H1 (cell line): ENCODE measurements around the gene MDC1. TPM values are rescaled to one million over a fixed set of nuclear protein-coding genes. Genes with fewer than 3 reads are reported as not detected.

Experiments used
- EP300 ChIP-seq, 2 experiments: IDR thresholded peaks; 1 replicate in 1 of 2; 2 replicates in 1 of 2; pipeline ENCODE4 v1.6.1; 2011 to 2012; ENCODE audit warnings: low read depth in 2 of 2, low read length in 2 of 2, mild to moderate bottlenecking in 2 of 2, borderline replicate concordance in 1 of 2, inconsistent platforms in 1 of 2, moderate library complexity in 1 of 2
- FOSL1 ChIP-seq: IDR thresholded peaks from 2 replicates; pipeline ENCODE4 v1.6.1; 2011; ENCODE audit warnings: mild to moderate bottlenecking, low read depth, low read length, moderate library complexity; ENCODE audit not compliant: insufficient read depth
- GABPA ChIP-seq: IDR thresholded peaks from 2 replicates; pipeline ENCODE4 v1.6.1; 2011; ENCODE audit warnings: mild to moderate bottlenecking, low read length, moderate library complexity, borderline replicate concordance; ENCODE audit not compliant: insufficient read depth
- HDAC2 ChIP-seq, 2 experiments: fragments of 300-600 bp in 1 of 2; sonication (generic) in 1 of 2; IDR thresholded peaks; 2 replicates each; pipeline ENCODE4 v1.6.1; 2011 to 2012; ENCODE audit warnings: low read depth in 2 of 2, low read length in 2 of 2, mild to moderate bottlenecking in 2 of 2, moderate library complexity in 2 of 2, borderline replicate concordance in 1 of 2, inconsistent platforms in 1 of 2
- JUN ChIP-seq: IDR thresholded peaks from 2 replicates; pipeline ENCODE4 v1.6.1; 2011; ENCODE audit warnings: low read depth, mild to moderate bottlenecking, improper control_type of control experiment, low read length
- JUND ChIP-seq: IDR thresholded peaks from 2 replicates; pipeline ENCODE4 v1.6.1; 2011; ENCODE audit warnings: mild to moderate bottlenecking, improper control_type of control experiment, low read length
- KDM1A ChIP-seq: fragments of 200-600, 300-600 bp; sonication (generic); IDR thresholded peaks from 2 replicates; pipeline ENCODE4 v1.7.1; 2016; ENCODE audit warnings: mild to moderate bottlenecking, low read length, borderline replicate concordance
- KDM4A ChIP-seq: IDR thresholded peaks from one replicate; pipeline ENCODE4 v1.7.1; 2012; ENCODE audit warnings: low read depth, mild to moderate bottlenecking, moderate library complexity, low read length, inconsistent platforms; ENCODE audit not compliant: severe bottlenecking
- KDM5A ChIP-seq: fragments of 200-600 bp; IDR thresholded peaks from 2 replicates; pipeline ENCODE4 v1.7.1; 2012; ENCODE audit warnings: mild to moderate bottlenecking, low read length, inconsistent platforms, mixed read lengths
- NRF1 ChIP-seq: IDR thresholded peaks from 2 replicates; pipeline ENCODE4 v1.6.1; 2011; ENCODE audit warnings: mild to moderate bottlenecking, low read depth, low read length, improper control_type of control experiment
- PHF8 ChIP-seq: fragments of 200-600 bp; sonication (generic); conservative IDR thresholded peaks from 2 replicates; pipeline ENCODE4 v1.7.1; 2012; ENCODE audit warnings: low read depth, mild to moderate bottlenecking, inconsistent platforms, low read length, moderate library complexity
- POLR2A ChIP-seq, 2 experiments: IDR thresholded peaks; 1 replicate in 1 of 2; 2 replicates in 1 of 2; pipeline ENCODE4 v1.6.1; 2011; ENCODE audit warnings: low read depth in 2 of 2, low read length in 2 of 2, mild to moderate bottlenecking in 2 of 2; ENCODE audit errors: control extremely low read depth in 1 of 2
- RNF2 ChIP-seq: fragments of 200-900, 300-1000 bp; sonication (generic); IDR thresholded peaks from 2 replicates; pipeline ENCODE4 v1.7.1; 2016; ENCODE audit warnings: borderline replicate concordance, low read depth, mild to moderate bottlenecking, antibody characterized with exemption, low read length; ENCODE audit not compliant: poor library complexity, severe bottlenecking; ENCODE audit errors: missing control alignments
- SIN3A ChIP-seq, 2 experiments: IDR thresholded peaks in 1 of 2; conservative IDR thresholded peaks in 1 of 2; 2 replicates each; pipeline ENCODE4 v1.6.1; 2011 to 2012; ENCODE audit warnings: low read length in 2 of 2, improper control_type of control experiment in 1 of 2, low read depth in 1 of 2, mild to moderate bottlenecking in 1 of 2
- SRF ChIP-seq: IDR thresholded peaks from 2 replicates; pipeline ENCODE4 v1.6.1; 2011; ENCODE audit warnings: mild to moderate bottlenecking, low read depth, low read length, moderate library complexity
- TBP ChIP-seq: IDR thresholded peaks from 2 replicates; pipeline ENCODE4 v1.6.1; 2011; ENCODE audit warnings: low read depth, low read length, improper control_type of control experiment
- TCF12 ChIP-seq: IDR thresholded peaks from 2 replicates; pipeline ENCODE4 v1.6.1; 2011; ENCODE audit warnings: low read depth, mild to moderate bottlenecking, low read length
- YY1 ChIP-seq: IDR thresholded peaks from 2 replicates; pipeline ENCODE4 v1.6.1; 2011; ENCODE audit warnings: low read depth, mild to moderate bottlenecking, low read length
- polyA plus RNA-seq, 7 experiments: library from polyadenylated mRNA; depleted of rRNA in 3 of 7; stranded (reverse) in 5 of 7; unstranded in 2 of 7; fragments of >200 nt in 5 of 7; fragments of 200-250 nt in 2 of 7; gene quantifications; 1 replicate in 5 of 7; 2 replicates in 1 of 7; 4 replicates in 1 of 7; pipeline versions ENCODE4 v1.2.1 to v1.2.3, GENCODE V29; 2011 to 2013; ENCODE audit warnings: missing spikeins in 2 of 7, mixed read lengths in 2 of 7
- total RNA-seq: library from RNA; stranded (reverse); fragmentation: NEBNext Ultra II Directional; extraction: Animal tissue kit (Norgen Biotek cat#: 25700); gene quantifications from 2 replicates; pipeline ENCODE4 v1.2.1, GENCODE V29; 2021
- TF ChIP-seq, protein P1 (sequence below), 3 experiments: IDR thresholded peaks; 1 replicate in 2 of 3; 2 replicates in 1 of 3; pipeline versions ENCODE4 v1.5.1 to v1.6.1; 2011; ENCODE audit warnings: low read length in 3 of 3, mild to moderate bottlenecking in 3 of 3, inconsistent platforms in 2 of 3, low read depth in 1 of 3, moderate library complexity in 1 of 3; ENCODE audit not compliant: insufficient read depth in 1 of 3; ENCODE audit errors: control extremely low read depth in 1 of 3
- TF ChIP-seq, protein P2 (sequence below): IDR thresholded peaks from 2 replicates; pipeline ENCODE4 v1.6.1; 2011; ENCODE audit warnings: low read depth, mild to moderate bottlenecking, low read length; ENCODE audit not compliant: insufficient read depth

MDC1 gene
- total and polyA plus RNA-seq, 2 of the 8 experiments (the other 6 are each of a cell fraction or from before 2014, with no cell fraction given) = 29.9 to 81.1 TPM

DNA sequence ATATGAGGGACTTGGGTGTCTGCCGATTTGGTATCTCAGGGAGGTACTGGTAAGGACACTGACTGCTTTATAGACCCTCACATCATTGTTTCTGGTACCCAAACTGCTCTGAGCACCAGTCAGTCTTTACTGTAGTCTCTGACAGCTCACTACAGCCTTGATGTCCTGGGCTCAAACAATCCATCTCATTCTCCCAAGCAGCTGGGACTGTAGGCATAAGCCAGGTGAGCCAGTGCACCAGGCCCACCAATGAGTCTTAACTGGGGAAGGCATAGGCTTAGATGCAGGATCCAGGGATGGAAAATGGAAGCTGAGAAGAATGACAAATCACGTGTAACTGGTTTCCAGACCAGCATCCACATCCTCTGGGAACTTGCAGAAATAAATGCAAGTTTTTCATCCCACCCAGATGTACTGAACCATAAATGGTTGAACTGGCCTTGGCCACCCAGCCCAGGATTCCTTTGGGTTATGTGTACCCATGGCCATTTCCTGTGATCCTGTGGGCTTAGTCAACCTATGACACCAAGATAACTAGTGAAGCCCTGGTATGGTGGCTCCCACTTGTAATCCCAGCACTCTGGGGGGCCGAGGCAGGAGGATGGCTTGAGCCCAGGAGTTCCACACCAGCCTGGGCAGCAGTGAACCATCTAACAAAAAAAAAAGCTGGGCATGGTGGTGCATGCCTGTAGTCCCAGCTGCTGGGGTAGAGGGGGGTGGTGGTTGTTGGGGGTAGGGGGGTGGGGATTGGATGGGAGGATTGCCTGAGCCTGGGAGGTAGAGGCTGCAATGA is 8.8 kb upstream of the MDC1 start (continued):
- TF ChIP-seq FOSL1 (no peak), POLR2A (IDR thresholded peaks at IDR 0.05; ENCODE audit: control extremely low read depth in 1 of 2, low read depth in 2 of 2, low read length in 2 of 2) (peak; percentile 68 to 79), NRF1 (no peak), JUND (no peak), PHF8 (no peak), HDAC2 (IDR thresholded peaks at IDR 0.05; ENCODE audit: borderline replicate concordance in 1 of 2, low read depth in 2 of 2, low read length in 2 of 2) (no peak), GABPA (no peak), KDM4A (no peak), TBP (no peak), RNF2 (no peak), TCF12 (no peak), KDM1A (no peak), YY1 (no peak), EP300 (IDR thresholded peaks at IDR 0.05; ENCODE audit: borderline replicate concordance in 1 of 2, low read depth in 2 of 2, low read length in 2 of 2) (no peak), SIN3A (conservative IDR thresholded peaks at IDR 0.05 in 1 of 2, IDR thresholded peaks at IDR 0.05 in 1 of 2; ENCODE audit: low read depth in 1 of 2, low read length in 2 of 2) (0 out of 4 replicates have a peak, but pooled peaks of 1 of the 2 experiments have one; percentile 74), JUN (no peak), KDM5A (no peak), SRF (no peak)
- TF ChIP-seq, protein P1, sequence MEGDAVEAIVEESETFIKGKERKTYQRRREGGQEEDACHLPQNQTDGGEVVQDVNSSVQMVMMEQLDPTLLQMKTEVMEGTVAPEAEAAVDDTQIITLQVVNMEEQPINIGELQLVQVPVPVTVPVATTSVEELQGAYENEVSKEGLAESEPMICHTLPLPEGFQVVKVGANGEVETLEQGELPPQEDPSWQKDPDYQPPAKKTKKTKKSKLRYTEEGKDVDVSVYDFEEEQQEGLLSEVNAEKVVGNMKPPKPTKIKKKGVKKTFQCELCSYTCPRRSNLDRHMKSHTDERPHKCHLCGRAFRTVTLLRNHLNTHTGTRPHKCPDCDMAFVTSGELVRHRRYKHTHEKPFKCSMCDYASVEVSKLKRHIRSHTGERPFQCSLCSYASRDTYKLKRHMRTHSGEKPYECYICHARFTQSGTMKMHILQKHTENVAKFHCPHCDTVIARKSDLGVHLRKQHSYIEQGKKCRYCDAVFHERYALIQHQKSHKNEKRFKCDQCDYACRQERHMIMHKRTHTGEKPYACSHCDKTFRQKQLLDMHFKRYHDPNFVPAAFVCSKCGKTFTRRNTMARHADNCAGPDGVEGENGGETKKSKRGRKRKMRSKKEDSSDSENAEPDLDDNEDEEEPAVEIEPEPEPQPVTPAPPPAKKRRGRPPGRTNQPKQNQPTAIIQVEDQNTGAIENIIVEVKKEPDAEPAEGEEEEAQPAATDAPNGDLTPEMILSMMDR (IDR thresholded peaks at IDR 0.05; ENCODE audit: control extremely low read depth in 1 of 3, insufficient read depth in 1 of 3, low read depth in 1 of 3, low read length in 3 of 3) = no peak
- TF ChIP-seq, protein P2, sequence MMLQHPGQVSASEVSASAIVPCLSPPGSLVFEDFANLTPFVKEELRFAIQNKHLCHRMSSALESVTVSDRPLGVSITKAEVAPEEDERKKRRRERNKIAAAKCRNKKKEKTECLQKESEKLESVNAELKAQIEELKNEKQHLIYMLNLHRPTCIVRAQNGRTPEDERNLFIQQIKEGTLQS = no peak
